ENCODE data around the gene CR1.
"Not testable (repeated sequence)": the region's sequence is repeated elsewhere in the genome, so short reads cannot be mapped to it uniquely, and the experiment has no call there.

Gene CR1

GRCh38 chr1:207502726-207503125, 6.8 kb downstream of the CR1 start:
- DNase-seq (ENCODE audit: low read depth in 2 of 2, low spot score in 1 of 2) = no peak

GRCh38 chr1:207503950-207504349, 8.0 kb downstream of the CR1 start:
- DNase-seq (ENCODE audit: low read depth in 2 of 2, low spot score in 1 of 2) = no peak

- no peak for DNase-seq (ENCODE audit: low read depth in 2 of 2, low spot score in 1 of 2)
Observed at GRCh38 chr1:207504438-207504837, 8.5 kb downstream of the CR1 start.

GRCh38 chr1:207510444-207510843, 14.5 kb downstream of the CR1 start:
- no peak for DNase-seq (ENCODE audit: low read depth in 2 of 2, low spot score in 1 of 2)

GRCh38 chr1:207514890-207515289, 18.9 kb downstream of the CR1 start:
- DNase-seq (ENCODE audit: low read depth in 2 of 2, low spot score in 1 of 2) = no peak

- DNase-seq (ENCODE audit: low read depth in 2 of 2, low spot score in 1 of 2) = no peak
Observed at GRCh38 chr1:207516729-207517128, 20.8 kb downstream of the CR1 start.

- no peak for DNase-seq (ENCODE audit: low read depth in 2 of 2, low spot score in 1 of 2)
Observed at GRCh38 chr1:207518608-207519236, 22.8 kb downstream of the CR1 start.

- DNase-seq (ENCODE audit: low read depth in 2 of 2, low spot score in 1 of 2) = no peak
Observed at GRCh38 chr1:207519505-207520399, 23.8 kb downstream of the CR1 start.

- DNase-seq (ENCODE audit: low read depth in 2 of 2, low spot score in 1 of 2) = not testable (repeated sequence)
Observed at GRCh38 chr1:207520400-207521345, 24.7 kb downstream of the CR1 start.

GRCh38 chr1:207525239-207525638, 29.3 kb downstream of the CR1 start:
- not testable (repeated sequence) for DNase-seq (ENCODE audit: low read depth in 2 of 2, low spot score in 1 of 2)

- not testable (repeated sequence) for DNase-seq (ENCODE audit: low read depth in 2 of 2, low spot score in 1 of 2)
Observed at GRCh38 chr1:207528401-207528800, 32.4 kb downstream of the CR1 start.

GRCh38 chr1:207536263-207536662, 40.3 kb downstream of the CR1 start:
- DNase-seq (ENCODE audit: low read depth in 2 of 2, low spot score in 1 of 2) = not testable (repeated sequence)

GRCh38 chr1:207546677-207547357, 50.9 kb downstream of the CR1 start:
- not testable (repeated sequence) for DNase-seq (ENCODE audit: low read depth in 2 of 2, low spot score in 1 of 2)

- DNase-seq (ENCODE audit: low read depth in 2 of 2, low spot score in 1 of 2) = not testable (repeated sequence)
Observed at GRCh38 chr1:207554823-207555222, 58.9 kb downstream of the CR1 start.

- no peak for DNase-seq (ENCODE audit: low read depth in 2 of 2, low spot score in 1 of 2)
Observed at GRCh38 chr1:207565546-207566468, 69.8 kb downstream of the CR1 start.

GRCh38 chr1:207571926-207572325, 76.0 kb downstream of the CR1 start:
- DNase-seq (ENCODE audit: low read depth in 2 of 2, low spot score in 1 of 2) = not testable (repeated sequence)

- DNase-seq (ENCODE audit: low read depth in 2 of 2, low spot score in 1 of 2) = not testable (repeated sequence)
Observed at GRCh38 chr1:207573074-207573473, 77.1 kb downstream of the CR1 start.

GRCh38 chr1:207575381-207575780, 79.4 kb downstream of the CR1 start:
- DNase-seq (ENCODE audit: low read depth in 2 of 2, low spot score in 1 of 2) = not testable (repeated sequence)

- DNase-seq (ENCODE audit: low read depth in 2 of 2, low spot score in 1 of 2) = no peak
Observed at GRCh38 chr1:207578796-207579435, 83.0 kb downstream of the CR1 start.
